Right kidney (tissue), 1 donor: ENCODE results near the gene ADCY5.

Experiments
- DNase-seq: peaks from one replicate; pipeline ENCODE4 v3.0.0-alpha.2; 2016

ADCY5 gene

GRCh38 chr3:123285479-123285878, 163.4 kb downstream of the ADCY5 start:
- no peak for DNase-seq

GRCh38 chr3:123285066-123285465, 163.8 kb downstream of the ADCY5 start:
- DNase-seq: no peak

- DNase-seq: no peak
These were observed 164.4 kb downstream of the ADCY5 start for GRCh38 chr3:123284399-123285010.

GRCh38 chr3:123283657-123284398, 165.1 kb downstream of the ADCY5 start:
- DNase-seq: no peak

GRCh38 chr3:123283074-123283473, 165.8 kb downstream of the ADCY5 start:
- no peak for DNase-seq

GRCh38 chr3:123282461-123282860, 166.4 kb downstream of the ADCY5 start:
- no peak for DNase-seq

GRCh38 chr3:123281929-123282328, 167.0 kb downstream of the ADCY5 start:
- DNase-seq: no peak

- DNase-seq: no peak
These were observed 167.5 kb downstream of the ADCY5 start for GRCh38 chr3:123281406-123281805.

- no peak for DNase-seq
These were observed 169.8 kb downstream of the ADCY5 start for GRCh38 chr3:123279121-123279520.

- DNase-seq: no peak
These were observed 170.4 kb downstream of the ADCY5 start for GRCh38 chr3:123278446-123278845.

GRCh38 chr3:123277106-123277505, 171.8 kb downstream of the ADCY5 start:
- no peak for DNase-seq

GRCh38 chr3:123276346-123277006, 172.4 kb downstream of the ADCY5 start:
- DNase-seq: no peak

- no peak for DNase-seq
These were observed 173.2 kb downstream of the ADCY5 start for GRCh38 chr3:123275691-123276090.

GRCh38 chr3:123272547-123272946, 176.3 kb downstream of the ADCY5 start:
- DNase-seq: no peak

- no peak for DNase-seq
These were observed 177.3 kb downstream of the ADCY5 start for GRCh38 chr3:123271466-123272159.

- DNase-seq: no peak
These were observed 178.1 kb downstream of the ADCY5 start for GRCh38 chr3:123270818-123271217.

GRCh38 chr3:123267821-123268220, 181.1 kb downstream of the ADCY5 start:
- DNase-seq: no peak

GRCh38 chr3:123263941-123264340, 184.9 kb downstream of the ADCY5 start:
- no peak for DNase-seq

- DNase-seq: no peak
These were observed 186.0 kb downstream of the ADCY5 start for GRCh38 chr3:123262868-123263267.

- no peak for DNase-seq
These were observed 186.7 kb downstream of the ADCY5 start for GRCh38 chr3:123262226-123262625.

- no peak for DNase-seq
These were observed 187.2 kb downstream of the ADCY5 start for GRCh38 chr3:123261666-123262065.

- peak; percentile 4 for DNase-seq
These were observed 190.0 kb downstream of the ADCY5 start for GRCh38 chr3:123258811-123259420.

GRCh38 chr3:123258359-123258758, 190.5 kb downstream of the ADCY5 start:
- DNase-seq: no peak
